ENCODE measurements around the gene SNAPC3. TPM values are rescaled to one million over a fixed set of nuclear protein-coding genes. Genes with fewer than 3 reads are reported as not detected.

Gene SNAPC3
- total RNA-seq, 1 experiment from 2014 or later, result 24.5 TPM

- no peak for DNase-seq (ENCODE audit: low read depth)
Observed at GRCh38 chr9:15491950-15492349, 69.3 kb downstream of the SNAPC3 start.

- DNase-seq (ENCODE audit: low read depth), result no peak
Observed at GRCh38 chr9:15492485-15493150, 69.9 kb downstream of the SNAPC3 start.

DNA sequence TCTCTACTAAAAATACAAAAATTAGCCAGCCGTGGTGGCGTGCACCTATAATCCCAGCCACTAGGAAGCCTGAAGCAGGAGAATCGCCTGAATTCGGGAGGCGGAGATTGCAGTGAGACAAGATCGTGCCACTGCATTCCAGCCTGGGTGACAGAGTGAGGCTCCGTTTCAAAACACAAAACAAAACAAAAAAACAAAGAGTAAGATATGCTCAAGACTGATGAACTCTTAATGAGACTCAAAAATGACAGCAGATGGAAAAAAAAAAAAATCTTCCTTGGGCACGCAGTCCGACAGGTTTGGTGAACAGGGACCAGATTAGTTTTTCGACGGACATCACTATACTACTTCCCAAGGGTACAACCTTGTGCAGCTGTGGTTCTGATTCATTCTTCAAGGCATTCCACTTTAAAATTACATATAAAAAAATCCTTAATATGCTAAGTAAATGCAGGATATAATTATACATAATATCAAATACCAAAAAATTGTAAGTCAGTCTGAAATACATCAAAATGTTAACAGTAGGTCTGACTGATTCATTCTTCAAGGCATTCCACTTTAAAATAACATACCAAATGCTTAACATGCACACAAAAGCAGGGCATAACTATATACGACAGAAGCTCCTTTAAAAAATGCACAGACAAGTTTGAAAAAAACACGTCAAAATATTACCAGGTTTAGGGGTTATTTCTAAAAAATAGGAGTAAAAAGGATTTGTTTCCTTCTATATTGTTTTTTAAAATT, 75.7 kb downstream of the SNAPC3 start:
- DNase-seq (ENCODE audit: low read depth), result no peak

GRCh38 chr9:15499139-15499538, 76.5 kb downstream of the SNAPC3 start:
- no peak for DNase-seq (ENCODE audit: low read depth)

- DNase-seq (ENCODE audit: low read depth), result no peak
Observed at GRCh38 chr9:15501179-15501578, 78.5 kb downstream of the SNAPC3 start.

DNA sequence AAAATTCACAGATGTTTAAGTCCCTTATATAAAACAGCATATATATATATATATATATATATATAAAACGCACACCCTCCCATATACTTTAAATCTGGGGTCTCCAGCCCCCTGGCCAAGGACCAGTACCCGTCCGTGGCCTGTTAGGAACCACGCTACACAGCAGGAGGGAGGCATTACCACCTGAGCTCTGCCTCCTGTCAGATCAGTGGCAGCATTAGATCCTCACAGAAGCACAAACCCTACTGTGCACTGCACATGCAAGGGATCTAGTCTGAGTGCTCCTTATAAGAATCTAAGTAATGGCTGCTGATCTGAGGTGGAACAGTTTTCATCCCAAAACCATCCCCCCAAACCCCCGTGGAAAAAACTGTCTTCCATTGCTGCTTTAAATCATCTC, 79.1 kb downstream of the SNAPC3 start:
- no peak for DNase-seq (ENCODE audit: low read depth)

DNA sequence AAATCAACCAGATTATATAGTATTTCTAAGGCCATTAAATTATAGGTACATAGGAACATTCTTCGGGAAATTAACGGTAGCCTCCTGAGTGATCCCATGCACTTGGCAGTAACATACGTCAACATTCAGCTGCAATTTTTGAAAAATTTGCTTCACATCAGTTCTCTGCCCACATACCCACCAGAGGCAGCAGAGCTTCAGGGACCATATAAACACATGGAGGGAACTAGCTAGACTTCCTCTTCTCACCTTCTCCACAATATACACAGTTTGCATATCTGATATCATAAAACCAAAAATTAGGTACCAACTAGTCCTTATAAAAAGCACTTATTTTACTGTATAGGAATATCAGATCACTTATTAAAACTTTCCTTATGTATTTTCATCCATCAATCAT, 83.2 kb downstream of the SNAPC3 start:
- no peak for DNase-seq (ENCODE audit: low read depth)

DNA sequence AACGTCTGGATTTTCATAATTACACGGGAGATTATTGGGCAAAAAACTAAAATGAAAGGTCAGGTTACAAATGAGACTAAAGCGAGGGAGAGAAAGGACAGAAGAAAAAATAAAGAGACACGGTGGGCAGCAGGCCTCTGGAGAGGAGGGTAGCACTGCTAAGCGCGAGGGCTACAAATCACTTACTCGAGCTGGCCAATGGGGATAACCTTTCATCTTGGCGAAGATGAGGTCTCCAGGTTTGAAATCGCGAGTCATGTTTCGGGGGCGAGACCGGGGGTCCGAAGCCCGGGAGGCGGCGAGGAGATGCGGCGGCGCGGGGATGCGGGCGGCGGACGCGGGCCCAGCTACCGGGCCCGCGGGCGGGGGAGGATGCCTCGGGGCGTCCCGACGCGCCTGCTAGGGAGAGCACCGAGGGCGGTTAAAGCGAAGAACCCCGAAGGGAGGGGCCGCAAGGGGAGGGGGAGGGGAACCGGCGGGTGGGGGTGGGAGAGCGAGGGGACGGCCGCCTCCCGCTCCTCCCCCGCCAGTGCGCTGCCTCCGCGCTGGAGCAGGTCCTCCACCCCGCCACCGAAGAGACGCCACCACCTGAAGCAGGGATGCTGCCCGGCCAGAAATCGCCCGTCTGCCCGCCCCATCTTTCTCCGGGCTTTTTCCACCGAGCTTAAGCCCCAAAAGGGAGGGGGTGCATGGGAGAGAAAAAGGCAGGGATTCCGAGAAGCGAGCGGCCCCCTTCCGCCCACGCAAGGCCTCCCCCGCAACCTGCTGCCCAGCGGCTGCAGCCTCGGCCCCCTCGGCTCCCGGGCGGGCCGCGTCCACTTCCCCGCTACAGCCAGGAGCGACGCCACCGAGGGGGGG, 87.5 kb downstream of the SNAPC3 start:
- DNase-seq (ENCODE audit: low read depth), result peak; percentile 6

DNA sequence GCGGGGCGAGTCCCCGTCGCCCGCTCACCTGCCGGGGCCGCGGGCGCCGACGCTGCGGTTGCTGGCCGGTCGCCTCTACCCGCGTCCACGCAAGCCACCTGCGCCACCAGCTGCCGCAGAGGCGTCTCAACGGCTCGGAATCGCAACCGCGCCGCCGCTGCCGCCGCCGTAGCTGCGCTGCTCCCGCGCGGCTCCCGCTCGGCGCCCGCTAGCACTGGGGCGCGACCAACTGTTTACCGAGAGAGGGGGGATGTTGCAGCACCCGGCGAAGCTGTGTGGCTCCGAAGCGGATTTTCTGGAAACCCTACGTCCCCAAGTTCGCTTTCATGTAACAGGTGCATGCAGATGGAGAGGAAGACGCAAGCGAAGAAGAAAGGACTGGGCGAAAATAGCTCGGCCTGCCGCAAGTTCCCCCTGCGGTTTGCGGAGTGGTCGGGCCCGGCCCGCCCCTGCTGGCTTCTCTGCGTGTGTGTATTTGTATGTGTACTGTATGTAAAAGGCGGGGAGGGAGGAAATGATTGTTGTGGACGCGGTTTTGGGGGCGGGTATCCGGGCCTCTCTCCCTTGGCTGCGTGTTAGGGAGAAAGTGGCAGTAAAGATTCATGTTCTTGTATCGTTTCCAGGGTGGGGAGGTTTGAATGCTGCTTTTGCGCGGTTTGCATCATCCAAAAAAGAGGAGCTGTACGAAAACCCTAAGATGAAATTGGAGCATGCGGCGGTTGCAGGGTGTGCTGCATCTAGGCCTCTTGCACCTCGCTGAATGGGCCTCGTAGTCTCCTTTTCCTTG, 88.3 kb downstream of the SNAPC3 start, which contains the start of gene PSIP1:
TSS of gene PSIP1 (minus strand) at position 182 of the 787 bp plus-strand sequence. CDS start 782 bp downstream, outside the sequence.
- peak; percentile 78 for DNase-seq (ENCODE audit: low read depth)

Other genes with a start within 250 kb of the SNAPC3 start
- gene TTC39B, start 115.7 kb upstream of the SNAPC3 start, total RNA-seq (2014; rRNA removed; shearing (Covaris generic)), result 2.1 and 2.4 TPM in 2 replicates
- gene PSIP1, start 88.1 kb downstream of the SNAPC3 start, total RNA-seq (2014; rRNA removed; shearing (Covaris generic)), result 48.2 and 54.5 TPM in 2 replicates
- 0.48 and 0.68 TPM in 2 replicates for gene CCDC171, start 130.2 kb downstream of the SNAPC3 start, total RNA-seq (2014; rRNA removed; shearing (Covaris generic))

Data from RPMI7951 (cell line).